NCI-H345 treated with DMSO at 0.1 percent for 48 hours (cell line): ENCODE results near the gene TRAT1.

Experiments used
- DNase-seq: peaks from one replicate; lab custom pipeline; 2025; ENCODE audit not compliant: unreplicated experiment; lab: John Stamatoyannopoulos, UW

Gene TRAT1

DNA sequence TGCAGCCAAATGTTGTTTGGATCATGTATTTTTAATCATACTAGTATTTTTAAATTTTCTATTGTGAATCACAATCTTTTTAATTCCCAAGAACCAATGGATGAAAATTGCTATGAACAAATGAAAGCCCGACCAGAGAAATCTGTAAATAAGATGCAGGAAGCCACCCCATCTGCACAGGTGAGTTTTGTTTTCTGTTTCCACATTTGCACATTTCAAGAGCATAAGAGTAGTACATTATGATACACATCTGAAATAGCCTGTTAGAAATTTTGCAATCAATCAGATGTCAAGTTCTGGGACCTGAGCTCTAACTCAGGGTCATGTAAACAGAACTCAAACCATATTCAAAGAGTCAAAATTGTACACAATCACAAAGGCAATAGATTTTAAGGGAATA is 26.5 kb downstream of the TRAT1 start:
- DNase-seq, result no peak

DNA sequence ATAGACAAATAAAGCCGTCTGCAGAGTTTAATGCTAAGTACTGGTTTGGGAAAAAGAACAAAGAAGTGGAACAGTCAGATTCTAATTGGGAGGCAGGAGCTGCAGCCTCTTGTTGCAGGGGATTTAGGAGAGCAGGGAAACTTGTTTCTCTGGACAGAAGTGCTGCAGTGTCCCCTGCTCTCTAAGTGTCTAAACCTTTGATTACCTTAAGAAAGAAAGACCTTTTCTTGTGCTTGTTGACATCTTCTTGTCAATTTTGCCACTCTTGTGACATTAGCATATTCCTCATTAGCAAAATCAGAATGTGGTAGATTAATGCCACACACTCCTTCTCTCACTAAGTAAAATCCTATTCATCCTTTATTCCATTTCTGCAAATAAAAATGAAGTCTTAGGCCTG is 38.8 kb downstream of the TRAT1 start:
- no peak for DNase-seq

DNA sequence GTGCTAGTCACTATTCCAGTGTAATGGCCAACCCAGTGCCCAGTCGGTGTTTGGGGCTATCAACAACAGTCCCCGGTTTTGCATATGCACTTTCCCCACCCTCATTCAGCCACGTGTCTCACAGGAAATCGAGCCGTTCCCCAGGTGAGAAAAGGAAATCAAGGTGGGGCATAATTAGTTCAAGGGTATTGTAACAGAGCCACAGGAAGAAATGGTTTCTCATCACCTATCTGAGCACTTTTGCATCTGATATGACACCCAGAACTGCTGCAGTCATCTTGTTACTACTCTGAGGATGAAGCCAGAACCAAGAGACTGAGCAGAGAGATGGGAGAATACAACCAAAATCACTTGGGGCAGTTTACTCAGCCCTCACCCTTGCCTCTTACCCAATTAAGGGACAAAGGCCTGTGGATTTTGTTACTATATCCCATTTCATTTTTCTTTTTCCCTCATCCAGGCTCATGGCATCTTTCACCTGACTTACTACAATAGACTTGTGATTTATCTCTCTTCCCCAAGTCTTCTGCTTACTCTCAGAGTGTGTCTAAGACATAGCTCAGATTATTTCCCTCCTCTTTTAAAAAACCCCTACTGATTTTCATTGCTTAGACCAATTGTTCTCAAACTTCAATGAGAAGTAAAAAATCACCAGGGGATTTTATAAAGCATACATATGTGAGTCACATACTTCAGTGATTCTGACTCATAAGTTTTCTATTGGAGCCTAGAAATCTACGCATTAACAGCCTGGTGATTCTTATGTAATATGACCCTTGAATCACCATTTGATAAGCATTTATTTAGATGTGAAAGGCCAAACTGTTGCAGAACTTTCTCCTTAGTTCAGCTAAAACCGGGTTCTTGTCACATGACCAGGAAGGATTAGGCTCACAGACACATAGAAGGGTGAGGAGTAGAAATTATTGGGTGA is 40.5 kb downstream of the TRAT1 start:
- DNase-seq, result no peak

DNA sequence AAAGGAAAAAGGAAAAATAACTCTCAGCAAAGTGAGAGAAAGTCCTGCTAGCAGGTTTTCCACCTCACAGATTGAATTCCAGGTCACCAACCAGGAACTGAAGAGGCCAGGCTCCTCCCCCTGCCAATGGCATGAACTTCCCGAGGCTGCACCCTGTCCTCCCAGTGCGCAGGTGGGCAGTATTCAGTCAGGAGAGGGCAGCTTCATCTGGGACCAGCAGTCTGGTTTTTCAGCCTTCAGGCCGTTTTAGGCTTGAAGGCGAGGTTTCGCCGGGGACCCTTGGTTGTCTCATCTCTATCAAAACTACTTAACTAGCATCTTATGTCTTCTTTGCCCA is 41.2 kb downstream of the TRAT1 start:
- no peak for DNase-seq

DNA sequence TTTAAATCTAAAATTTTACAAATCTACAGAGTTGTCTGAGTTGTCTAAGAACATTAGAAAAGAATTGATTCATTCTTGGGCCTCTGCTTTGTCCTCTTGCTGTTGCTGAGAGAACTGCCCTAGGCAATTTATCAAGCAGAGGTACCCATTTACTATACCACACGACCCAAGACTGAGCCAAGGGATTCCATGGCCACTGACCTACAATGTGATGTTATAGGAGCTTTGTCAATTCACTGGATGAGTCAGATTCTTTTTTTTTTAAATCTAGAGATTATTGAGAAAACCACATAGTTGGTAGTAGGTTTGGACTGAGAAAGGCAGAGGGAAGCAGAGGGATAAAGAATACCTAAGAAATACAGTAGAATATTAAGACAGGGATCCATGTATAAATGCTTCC is 55.3 kb downstream of the TRAT1 start:
- no peak for DNase-seq

DNA sequence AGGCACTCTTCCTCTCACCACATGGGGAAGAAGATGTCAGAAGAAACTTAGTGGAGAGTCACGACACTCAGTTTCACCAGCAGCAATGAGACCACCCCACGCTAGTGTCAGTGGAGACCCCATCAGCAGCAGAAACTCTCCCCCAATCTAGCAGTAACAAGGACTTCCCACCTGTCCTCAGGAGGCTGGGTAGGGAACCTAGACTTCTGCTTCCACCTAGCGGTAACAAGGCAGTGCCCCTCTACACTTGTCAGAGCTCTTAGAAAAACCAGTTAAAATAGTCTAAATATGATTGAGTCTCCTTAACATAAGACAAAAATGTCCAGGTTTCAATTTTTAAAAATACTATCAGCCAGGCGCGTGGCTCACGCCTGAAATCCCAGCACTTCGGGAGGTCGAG is 57.3 kb downstream of the TRAT1 start:
- no peak for DNase-seq

DNA sequence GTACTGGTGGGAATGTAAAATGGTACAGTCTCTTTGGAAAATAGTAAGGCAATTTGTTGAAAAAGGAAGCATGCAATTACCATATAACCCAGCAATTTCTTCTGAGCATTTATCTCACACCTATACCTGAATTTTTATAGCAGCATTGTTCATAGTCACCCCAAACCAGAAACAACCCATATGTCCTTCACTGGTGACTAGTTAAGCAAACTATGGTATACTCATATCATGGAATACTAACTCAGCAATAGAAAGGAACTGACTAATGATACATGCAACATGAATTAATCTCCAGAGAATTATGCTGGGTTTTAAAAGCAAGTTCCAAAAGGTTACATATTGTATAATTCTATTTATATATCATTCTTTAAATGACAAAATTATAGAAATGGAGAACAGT is 60.2 kb downstream of the TRAT1 start:
- no peak for DNase-seq

DNA sequence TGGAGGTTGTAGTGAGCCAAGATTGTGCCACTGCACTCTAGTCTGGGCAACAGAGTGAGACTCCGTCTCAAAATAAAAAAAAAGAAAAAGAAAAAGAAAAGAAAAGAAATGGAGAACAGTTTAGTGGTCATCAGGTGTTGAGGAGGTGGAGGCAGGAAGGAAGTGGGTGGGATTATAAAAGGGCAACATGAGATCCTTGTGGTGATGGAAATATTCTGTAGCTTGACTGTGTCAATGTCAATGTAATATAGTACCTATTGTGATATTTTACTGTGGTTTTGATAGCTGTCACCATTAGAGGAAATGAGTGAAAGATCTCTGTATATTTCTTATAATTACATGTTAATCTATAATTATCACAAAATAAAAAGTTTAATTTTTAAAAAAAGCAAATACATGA is 60.8 kb downstream of the TRAT1 start:
- DNase-seq, result no peak

DNA sequence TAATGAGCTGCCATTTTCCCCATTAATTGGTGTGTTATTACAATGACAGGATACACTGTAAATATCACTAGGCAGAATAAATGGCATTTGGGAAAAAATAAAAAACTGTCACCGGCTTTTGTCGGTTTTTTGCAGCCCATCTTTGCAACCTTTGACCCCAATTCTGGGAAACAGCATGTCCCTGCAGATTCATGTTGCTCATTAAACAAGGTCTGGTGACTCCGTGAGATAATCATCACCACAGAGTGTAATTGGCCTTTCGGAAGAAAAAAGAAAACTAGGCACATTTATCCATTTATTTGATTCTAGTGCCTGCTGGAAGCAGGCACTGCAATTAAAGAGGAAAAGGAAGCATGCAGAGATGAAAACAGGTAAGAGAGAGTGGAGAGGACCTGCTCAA is 64.5 kb downstream of the TRAT1 start:
- DNase-seq, result no peak

DNA sequence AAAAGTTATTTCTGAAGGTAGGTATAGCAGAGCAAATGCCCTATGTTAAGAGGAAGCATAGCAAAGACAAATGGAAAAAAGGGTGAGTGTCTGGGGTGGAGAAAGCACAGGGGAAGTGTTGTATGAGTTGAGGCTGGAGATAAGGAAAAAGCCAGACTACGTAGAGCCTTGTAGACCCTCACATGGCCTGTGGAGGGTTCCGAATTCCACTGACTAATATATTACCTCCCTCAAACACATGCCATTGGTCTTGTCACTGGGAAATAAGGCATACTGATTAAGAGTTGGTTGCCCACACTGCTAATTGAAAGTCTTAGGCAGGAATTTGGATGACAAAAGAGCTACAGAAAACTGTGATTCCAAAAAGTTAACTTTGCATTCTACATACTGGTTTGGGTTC is 65.2 kb downstream of the TRAT1 start:
- no peak for DNase-seq

DNA sequence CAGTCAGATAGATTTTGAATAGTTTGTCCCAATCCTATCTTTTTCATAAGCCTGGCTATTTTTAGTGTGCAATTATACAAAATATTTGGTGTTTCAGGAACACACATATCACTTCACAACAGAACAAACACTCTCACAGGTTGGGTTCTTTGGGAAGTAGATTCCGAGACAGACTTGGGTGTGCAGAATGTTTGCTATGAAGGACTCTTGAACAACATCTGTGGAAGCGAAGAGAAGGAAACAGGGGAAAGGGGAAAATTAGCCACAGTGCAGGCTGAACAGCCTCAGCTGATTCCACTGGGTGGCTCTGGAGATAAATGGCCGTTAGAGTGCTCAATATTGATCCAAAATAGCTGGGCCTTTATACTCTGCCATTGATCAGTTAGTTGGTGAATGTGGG is 69.2 kb downstream of the TRAT1 start:
- DNase-seq, result no peak

DNA sequence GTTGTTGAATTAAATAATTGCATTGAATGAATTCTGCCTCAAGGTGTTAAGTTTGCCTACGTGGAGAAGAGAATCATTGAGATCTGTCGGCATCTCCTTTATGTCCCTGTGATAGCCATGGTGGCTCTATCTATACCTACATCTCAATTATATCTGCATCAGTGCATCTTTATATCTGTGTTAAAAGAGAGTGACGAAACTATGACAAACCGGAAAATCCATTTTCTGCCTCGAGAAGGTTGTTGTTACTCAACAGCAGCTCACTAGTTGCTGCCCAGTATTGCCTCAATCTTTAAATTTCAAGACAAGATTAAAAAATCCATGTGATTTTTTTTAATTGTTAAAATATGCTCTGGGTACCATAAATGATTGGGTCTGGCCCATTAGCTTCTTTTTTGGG is 72.4 kb downstream of the TRAT1 start:
- DNase-seq, result no peak

DNA sequence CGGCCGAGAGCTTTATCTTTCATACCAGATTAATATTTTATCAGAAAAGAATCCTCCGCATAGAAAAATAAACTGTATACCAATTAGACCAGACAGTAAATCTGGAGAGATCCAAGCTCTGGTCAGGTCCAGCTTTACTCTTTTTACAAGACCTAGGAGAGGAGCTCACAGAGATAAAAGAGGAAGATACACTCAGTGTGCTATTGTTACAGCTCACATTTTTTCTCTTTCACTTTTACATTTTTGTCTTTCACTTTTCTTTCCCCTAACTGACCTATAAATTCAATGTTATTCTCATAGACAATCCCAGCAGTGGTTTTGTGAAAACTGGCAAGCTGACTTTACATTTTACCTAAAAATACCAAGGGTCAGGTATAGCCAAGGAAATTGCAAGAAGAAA is 75.3 kb downstream of the TRAT1 start:
- no peak for DNase-seq

DNA sequence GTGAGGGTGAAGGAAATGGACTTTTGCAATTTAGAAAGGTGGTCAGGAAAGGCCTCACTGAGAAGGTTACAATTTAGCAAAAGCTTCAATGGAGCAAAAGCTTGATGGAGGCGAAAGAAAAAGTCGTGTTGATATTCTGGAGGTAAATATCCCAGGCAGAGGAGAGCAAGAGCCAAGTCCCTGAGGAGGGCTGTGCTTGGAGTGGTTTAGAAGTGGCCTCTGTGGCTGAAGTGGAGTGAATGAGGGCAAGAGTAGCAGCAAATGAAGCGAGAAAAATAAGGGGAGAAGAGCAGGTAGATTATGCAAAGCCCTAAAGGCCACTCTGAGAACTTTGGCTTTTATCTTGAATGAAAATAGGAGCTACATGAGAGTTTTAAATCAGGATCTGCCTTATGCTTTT is 76.9 kb downstream of the TRAT1 start:
- DNase-seq, result no peak
